ENCODE results near the gene HDGFL3. TPM values are rescaled to one million over a fixed set of nuclear protein-coding genes. Genes with fewer than 3 reads are reported as not detected.

Gene HDGFL3
- total and polyA plus RNA-seq, 9 of the 15 experiments (the other 6 are each of a cell fraction or from before 2014, with no cell fraction given), result 6.7 to 42.0 (median 31.4) TPM

DNA sequence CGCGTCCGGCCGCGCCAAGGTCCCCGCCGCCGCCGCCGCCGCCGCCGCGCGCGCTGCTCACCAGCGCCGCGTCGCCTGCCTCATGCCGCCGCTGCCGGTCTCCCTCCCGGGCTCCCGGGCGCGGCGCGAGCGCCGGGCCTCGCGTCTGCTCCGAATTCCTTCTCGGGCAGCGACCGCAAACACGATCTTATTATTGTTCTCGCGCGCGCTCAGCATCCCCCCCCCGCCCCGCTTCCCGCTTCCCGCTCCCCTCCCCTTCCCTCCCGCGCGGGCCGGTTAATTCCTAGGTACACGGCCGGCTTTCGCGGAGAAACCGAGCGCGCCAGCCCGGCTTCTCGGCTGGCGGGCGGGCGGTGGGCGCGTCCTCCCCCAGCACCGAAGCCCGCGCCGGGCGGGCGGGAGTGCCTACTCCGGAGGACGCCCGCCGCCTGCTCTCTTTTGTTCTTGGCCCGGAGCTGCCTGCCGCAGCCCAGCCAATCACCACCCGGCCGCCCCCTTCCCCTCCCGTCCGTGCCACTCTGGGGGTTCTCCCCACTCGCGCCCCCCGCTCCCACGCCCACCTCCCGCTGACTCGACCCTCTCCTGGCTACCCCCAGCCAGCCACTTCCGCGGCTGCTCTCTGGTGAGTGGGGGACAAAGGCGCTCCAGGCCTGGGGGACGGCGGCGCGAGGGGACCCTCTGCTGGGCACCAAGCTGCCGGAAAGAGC is at the start of gene HDGFL3 (continued):
- 0 out of 2 replicates have a peak, but pooled peaks have one; percentile 38 for TF ChIP-seq BCOR (IDR thresholded peaks at IDR 0.05)
- TF ChIP-seq CHD4 (IDR thresholded peaks at IDR 0.05; ENCODE audit: insufficient read depth, insufficient replicate concordance, low read depth, low read length, poor library complexity, severe bottlenecking), result peak; percentile 48
- 0 out of 2 replicates have a peak, but pooled peaks have one; percentile 63 for TF ChIP-seq ERF (CRISPR knock-in tag; IDR thresholded peaks at IDR 0.05)
- TF ChIP-seq, protein P1, sequence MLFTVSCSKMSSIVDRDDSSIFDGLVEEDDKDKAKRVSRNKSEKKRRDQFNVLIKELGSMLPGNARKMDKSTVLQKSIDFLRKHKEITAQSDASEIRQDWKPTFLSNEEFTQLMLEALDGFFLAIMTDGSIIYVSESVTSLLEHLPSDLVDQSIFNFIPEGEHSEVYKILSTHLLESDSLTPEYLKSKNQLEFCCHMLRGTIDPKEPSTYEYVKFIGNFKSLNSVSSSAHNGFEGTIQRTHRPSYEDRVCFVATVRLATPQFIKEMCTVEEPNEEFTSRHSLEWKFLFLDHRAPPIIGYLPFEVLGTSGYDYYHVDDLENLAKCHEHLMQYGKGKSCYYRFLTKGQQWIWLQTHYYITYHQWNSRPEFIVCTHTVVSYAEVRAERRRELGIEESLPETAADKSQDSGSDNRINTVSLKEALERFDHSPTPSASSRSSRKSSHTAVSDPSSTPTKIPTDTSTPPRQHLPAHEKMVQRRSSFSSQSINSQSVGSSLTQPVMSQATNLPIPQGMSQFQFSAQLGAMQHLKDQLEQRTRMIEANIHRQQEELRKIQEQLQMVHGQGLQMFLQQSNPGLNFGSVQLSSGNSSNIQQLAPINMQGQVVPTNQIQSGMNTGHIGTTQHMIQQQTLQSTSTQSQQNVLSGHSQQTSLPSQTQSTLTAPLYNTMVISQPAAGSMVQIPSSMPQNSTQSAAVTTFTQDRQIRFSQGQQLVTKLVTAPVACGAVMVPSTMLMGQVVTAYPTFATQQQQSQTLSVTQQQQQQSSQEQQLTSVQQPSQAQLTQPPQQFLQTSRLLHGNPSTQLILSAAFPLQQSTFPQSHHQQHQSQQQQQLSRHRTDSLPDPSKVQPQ (CRISPR knock-in tag; IDR thresholded peaks at IDR 0.05; ENCODE audit: borderline replicate concordance), result no peak
- TF ChIP-seq, protein P2, sequence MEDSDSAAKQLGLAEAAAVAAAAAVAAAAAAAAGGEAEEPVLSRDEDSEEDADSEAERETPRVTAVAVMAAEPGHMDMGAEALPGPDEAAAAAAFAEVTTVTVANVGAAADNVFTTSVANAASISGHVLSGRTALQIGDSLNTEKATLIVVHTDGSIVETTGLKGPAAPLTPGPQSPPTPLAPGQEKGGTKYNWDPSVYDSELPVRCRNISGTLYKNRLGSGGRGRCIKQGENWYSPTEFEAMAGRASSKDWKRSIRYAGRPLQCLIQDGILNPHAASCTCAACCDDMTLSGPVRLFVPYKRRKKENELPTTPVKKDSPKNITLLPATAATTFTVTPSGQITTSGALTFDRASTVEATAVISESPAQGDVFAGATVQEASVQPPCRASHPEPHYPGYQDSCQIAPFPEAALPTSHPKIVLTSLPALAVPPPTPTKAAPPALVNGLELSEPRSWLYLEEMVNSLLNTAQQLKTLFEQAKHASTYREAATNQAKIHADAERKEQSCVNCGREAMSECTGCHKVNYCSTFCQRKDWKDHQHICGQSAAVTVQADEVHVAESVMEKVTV (CRISPR knock-in tag; IDR thresholded peaks at IDR 0.05), result peak; percentile 38; the same call in 1 of the 2 replicates
- no peak for TF ChIP-seq HNRNPK (IDR thresholded peaks at IDR 0.05; ENCODE audit: low read depth, low read length, poor library complexity, severe bottlenecking)
- no peak for TF ChIP-seq NR2F6 (CRISPR knock-in tag; IDR thresholded peaks at IDR 0.05)
- no peak for TF ChIP-seq BRCA1 (IDR thresholded peaks at IDR 0.05)
- TF ChIP-seq BRCA1 (CRISPR knock-in tag; IDR thresholded peaks at IDR 0.05), result no peak
- TF ChIP-seq ZNF764 (CRISPR knock-in tag; IDR thresholded peaks at IDR 0.05; ENCODE audit: low read depth), result 0 out of 2 replicates have a peak, but pooled peaks have one; percentile 58
- peak; percentile 50 for TF ChIP-seq U2AF1 (optimal IDR thresholded peaks at IDR 0.05; ENCODE audit: low read depth, low read length)
- peak; percentile 63 for TF ChIP-seq KDM5B (IDR thresholded peaks at IDR 0.05; ENCODE audit: insufficient replicate concordance, low read depth, low read length)
- no peak for TF ChIP-seq ZFP1 (CRISPR knock-in tag; IDR thresholded peaks at IDR 0.05)
- peak; percentile 72 for TF ChIP-seq PCBP1 (IDR thresholded peaks at IDR 0.05; ENCODE audit: low read depth, low read length, poor library complexity, severe bottlenecking)
- TF ChIP-seq SUPT5H (IDR thresholded peaks at IDR 0.05), result 0 out of 2 replicates have a peak, but pooled peaks have one; percentile 33
- 0 out of 2 replicates have a peak, but pooled peaks have one; percentile 15 for TF ChIP-seq CTBP1 (IDR thresholded peaks at IDR 0.05; ENCODE audit: borderline replicate concordance)
- TF ChIP-seq CHD1 (IDR thresholded peaks at IDR 0.05; ENCODE audit: low read length), result no peak
- TF ChIP-seq, protein P3, sequence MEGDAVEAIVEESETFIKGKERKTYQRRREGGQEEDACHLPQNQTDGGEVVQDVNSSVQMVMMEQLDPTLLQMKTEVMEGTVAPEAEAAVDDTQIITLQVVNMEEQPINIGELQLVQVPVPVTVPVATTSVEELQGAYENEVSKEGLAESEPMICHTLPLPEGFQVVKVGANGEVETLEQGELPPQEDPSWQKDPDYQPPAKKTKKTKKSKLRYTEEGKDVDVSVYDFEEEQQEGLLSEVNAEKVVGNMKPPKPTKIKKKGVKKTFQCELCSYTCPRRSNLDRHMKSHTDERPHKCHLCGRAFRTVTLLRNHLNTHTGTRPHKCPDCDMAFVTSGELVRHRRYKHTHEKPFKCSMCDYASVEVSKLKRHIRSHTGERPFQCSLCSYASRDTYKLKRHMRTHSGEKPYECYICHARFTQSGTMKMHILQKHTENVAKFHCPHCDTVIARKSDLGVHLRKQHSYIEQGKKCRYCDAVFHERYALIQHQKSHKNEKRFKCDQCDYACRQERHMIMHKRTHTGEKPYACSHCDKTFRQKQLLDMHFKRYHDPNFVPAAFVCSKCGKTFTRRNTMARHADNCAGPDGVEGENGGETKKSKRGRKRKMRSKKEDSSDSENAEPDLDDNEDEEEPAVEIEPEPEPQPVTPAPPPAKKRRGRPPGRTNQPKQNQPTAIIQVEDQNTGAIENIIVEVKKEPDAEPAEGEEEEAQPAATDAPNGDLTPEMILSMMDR (IDR thresholded peaks at IDR 0.05 in 2 of 3, conservative IDR thresholded peaks at IDR 0.05 in 1 of 3; ENCODE audit: insufficient read depth in 2 of 3, low read depth in 1 of 3, low read length in 3 of 3), result peak in 2 of 3 experiments; percentile 40 to 41; a peak in 3 of 6 replicates
- no peak for TF ChIP-seq ZSCAN32 (CRISPR knock-in tag; IDR thresholded peaks at IDR 0.05)
- no peak for TF ChIP-seq SRSF7 (optimal IDR thresholded peaks at IDR 0.05; ENCODE audit: low read depth, low read length)
- TF ChIP-seq RBFOX2 (IDR thresholded peaks at IDR 0.05; ENCODE audit: low read depth, low read length), result peak; percentile 35
- peak; percentile 22 for TF ChIP-seq HMGN3 (IDR thresholded peaks at IDR 0.05; ENCODE audit: borderline replicate concordance, extremely low read depth, insufficient read length, low read depth, low read length)
